Right atrium auricular region (tissue), 2 donors: ENCODE measurements around the gene MLLT10. TPM values are rescaled to one million over a fixed set of nuclear protein-coding genes. Genes with fewer than 3 reads are reported as not detected.

ENCODE experiments used
- DNase-seq: peaks from one replicate; pipeline ENCODE4 v3.0.0-alpha.2; 2019; ENCODE audit warnings: low spot score
- H3K27ac ChIP-seq, 2 donors: fragments of 200-600 bp; sonication (generic); 1 replicate in 1 of 2; 2 replicates in 1 of 2; pipeline ENCODE4 v1.5.1; 2016 to 2019
- H3K27me3 ChIP-seq, 2 donors: fragments of 200-600 bp; sonication (generic); one replicate each; pipeline versions ENCODE4 v1.5.1 to v1.6.0; 2017 to 2019
- H3K36me3 ChIP-seq: fragments of 200-600 bp; sonication (generic); one replicate; pipeline ENCODE4 v1.5.1; 2016
- H3K4me1 ChIP-seq, 2 donors: fragments of 200-600 bp; sonication (generic); one replicate each; pipeline versions ENCODE4 v1.5.1 to v1.6.0; 2017 to 2019
- H3K4me3 ChIP-seq, 2 donors: fragments of 200-600 bp; sonication (generic); 1 replicate in 1 of 2; 2 replicates in 1 of 2; pipeline ENCODE4 v1.5.1; 2017 to 2019; ENCODE audit warnings: mild to moderate bottlenecking in 1 of 2, moderate library complexity in 1 of 2
- H3K9me3 ChIP-seq, 2 donors: fragments of 200-600 bp; sonication (generic); one replicate each; pipeline ENCODE4 v1.5.1; 2019
- CTCF ChIP-seq, 2 donors: fragments of 200-600 bp; sonication (generic); IDR thresholded peaks; one replicate each; pipeline ENCODE4 v1.5.1; 2019; ENCODE audit warnings: antibody characterized with exemption in 2 of 2
- total RNA-seq, 2 donors: library from RNA; depleted of rRNA; stranded (reverse); fragments of >200 nt; gene quantifications; one replicate each; pipeline ENCODE4 v1.1.0, GENCODE V29; 2016

MLLT10 gene
- total RNA-seq, 2 donors from 2014 or later = 18.8 to 27.2 TPM

GRCh38 chr10:21673668-21674067 lies 139.6 kb downstream of the MLLT10 start:
- TF ChIP-seq CTCF (IDR thresholded peaks at IDR 0.05) = no peak
- DNase-seq = no peak
- H3K4me1 ChIP-seq = no peaks in the 10 kb centered on the region
- H3K27ac ChIP-seq = no peak overlapping the region
- H3K27me3 ChIP-seq = no peaks in the 10 kb centered on the region
- peaks cover 7% of the 10 kb centered on the region for H3K36me3 ChIP-seq
- no peak overlapping the region for H3K4me3 ChIP-seq
- no peaks in the 10 kb centered on the region for H3K9me3 ChIP-seq

- Histone ChIP-seq H3K4me1 (peaks cover 0 to 6% of the 10 kb centered on the region in 2 donors), H3K27me3 (no peaks in the 10 kb centered on the region), H3K27ac (no peak overlapping the region), H3K9me3 (no peaks in the 10 kb centered on the region), H3K4me3 (no peak overlapping the region), H3K36me3 (peaks cover 7% of the 10 kb centered on the region)
- TF ChIP-seq CTCF (IDR thresholded peaks at IDR 0.05) = peak; percentile 40 to 73
- no peak for DNase-seq
These were observed 141.2 kb downstream of the MLLT10 start for GRCh38 chr10:21675157-21675796.

GRCh38 chr10:21677551-21677950 lies 143.5 kb downstream of the MLLT10 start:
- H3K27ac ChIP-seq = no peak overlapping the region
- peaks cover 0 to 6% of the 10 kb centered on the region in 2 donors for H3K4me1 ChIP-seq
- H3K9me3 ChIP-seq = no peaks in the 10 kb centered on the region
- no peak for TF ChIP-seq CTCF (IDR thresholded peaks at IDR 0.05)
- H3K27me3 ChIP-seq = no peaks in the 10 kb centered on the region
- DNase-seq = no peak
- no peak overlapping the region for H3K4me3 ChIP-seq
- peaks cover 7% of the 10 kb centered on the region for H3K36me3 ChIP-seq

GRCh38 chr10:21681156-21681555 lies 147.1 kb downstream of the MLLT10 start:
- H3K27ac ChIP-seq = no peak overlapping the region
- H3K36me3 ChIP-seq = no peaks in the 10 kb centered on the region
- no peaks in the 10 kb centered on the region for H3K27me3 ChIP-seq
- DNase-seq = no peak
- peaks cover 0 to 6% of the 10 kb centered on the region in 2 donors for H3K4me1 ChIP-seq
- no peaks in the 10 kb centered on the region for H3K9me3 ChIP-seq
- no peak overlapping the region for H3K4me3 ChIP-seq
- TF ChIP-seq CTCF (IDR thresholded peaks at IDR 0.05) = no peak

- Histone ChIP-seq H3K27ac (no peak overlapping the region), H3K36me3 (peaks cover 9% of the 10 kb centered on the region), H3K4me3 (no peak overlapping the region), H3K9me3 (no peaks in the 10 kb centered on the region), H3K27me3 (no peaks in the 10 kb centered on the region), H3K4me1 (no peaks in the 10 kb centered on the region)
- TF ChIP-seq CTCF (IDR thresholded peaks at IDR 0.05) = no peak
- DNase-seq = no peak
These were observed 153.4 kb downstream of the MLLT10 start for GRCh38 chr10:21687266-21688008.
